NCI-H187 treated with DMSO at 0.1 percent for 48 hours (cell line): ENCODE results near the gene RAB3IP.
"Not testable (repeated sequence)": the region's sequence is repeated elsewhere in the genome, so short reads cannot be mapped to it uniquely, and the experiment has no call there.

ENCODE experiments used
- DNase-seq: peaks from one replicate; lab custom pipeline; 2025; lab: John Stamatoyannopoulos, UW

Gene RAB3IP

GRCh38 chr12:69835081-69835480, 96.4 kb downstream of the RAB3IP start:
- no peak for DNase-seq

DNA sequence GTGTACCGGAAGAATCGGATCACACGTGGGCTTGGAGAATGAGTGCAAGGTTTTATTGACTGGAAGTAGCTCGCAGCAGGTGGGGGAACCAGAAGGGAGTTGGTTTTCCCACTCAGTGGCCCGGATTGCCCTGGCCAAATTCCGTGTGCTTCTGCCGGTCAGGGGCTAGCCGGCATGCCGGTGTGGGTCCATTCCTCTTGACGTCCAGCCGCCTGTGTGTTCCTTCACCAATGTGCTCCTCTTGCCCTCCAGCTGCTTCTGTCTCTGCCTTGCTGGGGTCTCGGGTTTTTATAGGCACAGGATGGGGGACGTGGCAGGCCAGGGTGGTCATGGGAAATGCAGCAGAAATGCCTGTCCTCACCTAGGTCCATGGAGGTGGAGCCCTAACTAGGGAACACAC, 97.4 kb downstream of the RAB3IP start:
- no peak for DNase-seq

DNA sequence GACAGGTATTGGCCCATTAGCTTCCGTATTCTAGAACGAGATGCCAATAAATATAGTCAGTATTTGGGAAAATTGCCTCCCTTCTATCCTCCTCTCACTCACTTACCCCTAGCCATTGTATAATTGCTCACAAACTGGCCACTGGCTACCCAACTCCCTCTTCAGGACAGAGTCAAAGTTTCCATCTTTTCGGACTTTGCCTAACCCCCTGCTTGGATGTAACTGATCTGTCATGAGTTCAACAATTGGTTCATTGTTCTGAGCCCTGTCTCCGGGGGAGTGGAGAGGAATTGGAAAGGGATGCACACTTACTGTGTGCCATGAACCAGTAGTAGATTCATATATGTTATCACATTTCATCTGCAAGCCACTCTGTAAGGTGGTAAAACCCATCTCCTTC, 98.5 kb downstream of the RAB3IP start:
- DNase-seq: no peak

DNA sequence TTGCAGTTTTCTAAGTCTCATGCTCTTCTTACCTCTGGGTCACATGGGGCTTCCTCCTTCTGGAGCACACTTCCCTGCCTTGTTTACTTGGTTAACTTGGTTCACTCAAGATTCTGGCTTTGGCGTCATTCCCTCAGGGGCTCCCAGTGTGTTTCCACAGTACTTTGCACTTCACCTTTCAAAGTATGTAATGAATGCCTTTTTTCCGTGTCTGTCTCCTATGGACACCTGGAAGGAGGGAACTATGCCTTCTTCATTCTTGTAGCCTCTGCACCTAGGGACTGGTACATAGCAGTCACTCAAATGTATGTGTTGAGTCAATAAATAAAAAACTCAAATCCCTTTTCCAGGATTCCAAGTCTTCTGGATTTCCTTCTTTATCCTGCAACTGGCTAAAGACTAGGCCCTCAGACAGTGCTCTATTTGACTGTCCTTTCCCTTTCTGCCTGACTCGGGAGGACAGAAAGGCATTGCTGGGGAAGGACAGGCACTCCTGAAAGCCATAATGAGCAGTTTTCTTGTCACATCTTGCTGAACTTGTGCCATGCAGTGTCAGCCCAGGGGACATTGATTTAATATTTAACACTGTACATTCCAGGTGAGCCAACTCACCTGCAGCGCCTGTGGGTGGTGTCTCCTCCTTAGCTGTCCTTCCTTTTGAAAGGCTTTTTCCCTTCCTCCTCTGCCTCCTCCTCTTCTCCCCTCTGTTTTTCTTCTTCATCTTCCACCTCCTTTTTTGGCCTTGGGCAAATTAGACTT, 99.2 kb downstream of the RAB3IP start:
- no peak for DNase-seq

GRCh38 chr12:69840727-69841126, 102.1 kb downstream of the RAB3IP start:
- DNase-seq: no peak

- no peak for DNase-seq
Observed at GRCh38 chr12:69843608-69844007, 104.9 kb downstream of the RAB3IP start.

DNA sequence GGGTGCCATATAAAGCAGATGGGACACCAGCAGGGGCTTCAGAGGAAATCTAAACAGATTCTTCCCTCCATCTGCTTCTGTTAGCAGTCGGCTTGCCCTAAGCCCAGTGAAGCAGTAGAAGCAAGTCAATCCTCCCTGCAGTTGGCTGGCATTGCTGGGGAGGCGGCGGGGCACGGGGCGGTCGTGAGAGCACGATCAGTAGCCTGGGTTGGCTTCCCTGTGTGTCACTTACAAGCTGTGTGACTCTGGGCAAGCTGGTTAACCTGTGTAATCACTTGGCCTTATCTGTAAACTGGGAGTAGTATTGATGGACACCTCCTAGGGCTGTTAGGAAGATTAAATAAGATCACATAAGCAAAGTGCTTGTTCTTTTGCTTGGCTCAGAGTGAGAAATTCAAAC, 105.8 kb downstream of the RAB3IP start:
- DNase-seq: no peak

- no peak for DNase-seq
Observed at GRCh38 chr12:69844836-69845235, 106.2 kb downstream of the RAB3IP start.

DNA sequence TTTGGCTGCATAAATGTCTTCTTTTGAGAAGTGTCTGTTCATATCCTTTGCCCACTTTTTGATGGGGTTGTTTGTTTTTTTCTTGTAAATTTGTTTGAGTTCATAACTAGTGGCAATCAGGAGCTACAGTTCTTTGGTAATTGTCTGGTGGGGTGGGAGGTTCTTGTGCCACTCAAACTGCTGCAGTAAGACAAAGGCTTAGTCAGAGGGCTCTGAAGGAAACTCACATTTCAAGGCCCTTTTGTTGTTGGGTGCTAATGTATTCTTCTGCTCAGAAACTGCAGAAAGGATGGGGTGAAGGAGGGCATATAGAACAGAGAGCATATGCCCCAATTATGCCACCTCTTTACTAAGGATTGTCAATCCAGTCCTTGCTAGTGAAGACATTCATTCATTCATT, 108.3 kb downstream of the RAB3IP start:
- DNase-seq: no peak

GRCh38 chr12:69851976-69852375, 113.3 kb downstream of the RAB3IP start:
- DNase-seq: no peak

DNA sequence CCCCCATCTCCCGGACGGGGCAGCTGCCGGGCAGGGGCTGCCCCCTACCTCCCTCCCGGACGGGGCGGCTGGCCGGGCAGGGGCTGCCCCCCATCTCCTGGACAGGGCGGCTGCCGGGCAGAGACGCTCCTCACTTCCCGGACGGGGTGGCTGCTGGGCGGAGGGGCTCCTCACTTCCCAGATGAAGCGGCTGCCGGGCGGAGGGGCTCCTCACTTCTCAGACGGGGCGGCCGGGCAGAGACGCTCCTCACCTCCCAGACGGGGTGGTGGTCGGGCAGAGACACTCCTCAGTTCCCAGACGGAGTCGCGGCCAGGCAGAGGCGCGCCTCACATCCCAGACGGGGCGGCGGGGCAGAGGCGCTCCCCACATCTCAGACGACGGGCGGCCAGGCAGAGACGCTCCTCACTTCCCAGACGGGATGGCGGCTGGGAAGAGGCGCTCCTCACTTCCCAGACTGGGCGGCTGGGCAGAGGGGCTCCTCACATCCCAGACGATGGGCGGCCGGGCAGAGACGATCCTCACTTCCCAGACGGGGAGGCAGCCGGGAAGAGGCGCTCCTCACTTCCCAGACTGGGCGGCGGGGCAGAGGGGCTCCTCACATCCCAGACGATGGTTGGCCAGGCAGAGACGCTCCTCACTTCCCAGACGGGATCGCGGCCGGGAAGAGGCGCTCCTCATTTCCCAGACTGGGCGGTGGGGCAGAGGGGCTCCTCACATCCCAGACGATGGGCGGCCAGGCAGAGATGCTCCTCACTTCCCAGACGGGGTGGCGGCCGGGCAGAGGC, 114.7 kb downstream of the RAB3IP start:
- not testable (repeated sequence) for DNase-seq

DNA sequence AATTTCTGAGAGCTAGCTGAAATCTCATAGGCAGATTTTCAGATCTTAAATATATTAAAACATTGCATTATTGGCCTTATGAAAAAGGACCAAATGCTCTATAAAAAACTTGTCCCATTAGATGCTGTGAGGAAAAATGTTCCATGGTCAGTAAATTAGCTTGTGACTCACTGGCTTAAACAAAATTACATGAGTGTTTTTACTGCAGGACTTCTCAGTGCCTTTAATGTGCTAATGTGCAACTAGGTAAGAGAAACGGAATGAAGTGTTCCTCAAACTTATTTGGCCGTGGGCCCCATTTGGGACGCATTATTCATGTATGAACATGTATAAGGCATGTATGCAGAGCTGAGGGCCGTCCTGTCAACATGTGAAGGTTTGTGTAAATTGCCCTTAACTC, 128.0 kb downstream of the RAB3IP start:
- no peak for DNase-seq

GRCh38 chr12:69868695-69869094, 130.0 kb downstream of the RAB3IP start:
- no peak for DNase-seq

DNA sequence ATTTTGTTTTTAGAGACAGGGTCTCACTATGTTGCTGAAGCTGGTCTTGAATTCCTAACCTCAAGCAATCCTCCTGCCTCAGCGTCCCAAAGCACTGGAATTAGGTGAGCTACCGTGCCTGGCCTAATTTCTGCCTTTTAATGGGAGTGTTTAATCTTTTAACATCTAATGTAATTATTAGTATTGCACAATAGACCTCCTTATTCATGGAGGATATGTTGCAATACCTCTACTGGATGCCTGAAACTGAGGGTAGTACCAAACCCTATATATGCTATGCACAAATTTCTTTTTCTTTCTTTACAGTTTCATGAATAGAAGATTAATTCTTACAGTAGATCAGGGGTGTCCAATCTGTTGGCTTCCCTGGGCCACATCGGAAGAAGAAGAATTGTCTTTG, 134.1 kb downstream of the RAB3IP start:
- no peak for DNase-seq
